Neural crest cell (in vitro differentiated cells): Measurements from ENCODE around the gene HOXA10. TPM values are rescaled to one million over a fixed set of nuclear protein-coding genes. Genes with fewer than 3 reads are reported as not detected.

Experiments
- DNase-seq: peaks from one replicate; pipeline ENCODE4 v3.0.0; 2021; ENCODE audit warnings: low read depth, mixed read lengths, low spot score
- H3K27ac Mint-ChIP-seq: one replicate; pipeline ENCODE4 v1.8.0; 2021; ENCODE audit warnings: mild to moderate bottlenecking, mixed read lengths; ENCODE audit not compliant: unreplicated experiment
- H3K27me3 Mint-ChIP-seq: 2 replicates; pipeline ENCODE4 v1.8.0; 2021; ENCODE audit warnings: low read depth, mild to moderate bottlenecking, mixed read lengths
- H3K36me3 Mint-ChIP-seq: 2 replicates; pipeline ENCODE4 v1.8.0; 2021; ENCODE audit warnings: low read depth, mild to moderate bottlenecking, mixed read lengths
- H3K4me1 Mint-ChIP-seq: 2 replicates; pipeline ENCODE4 v1.8.0; 2021; ENCODE audit warnings: mixed read lengths
- H3K4me3 Mint-ChIP-seq: one replicate; pipeline ENCODE4 v1.8.0; 2021; ENCODE audit warnings: mild to moderate bottlenecking, mixed read lengths
- H3K9me3 Mint-ChIP-seq: 2 replicates; pipeline ENCODE4 v1.8.0; 2021; ENCODE audit warnings: mixed read lengths
- total RNA-seq: library from RNA; stranded (reverse); gene quantifications from 2 replicates; pipeline ENCODE4 v1.2.1, GENCODE V29; 2021
- TF ChIP-seq, protein P1 (sequence below): fragments of 200-600 bp; sonication (generic); conservative IDR thresholded peaks from 2 replicates; pipeline ENCODE4 v1.5.0; 2021; ENCODE audit warnings: antibody characterized with exemption, mild to moderate bottlenecking

The HOXA10 gene
- total RNA-seq, 1 donor from 2014 or later = 0.35 TPM

- TF ChIP-seq, protein P1, sequence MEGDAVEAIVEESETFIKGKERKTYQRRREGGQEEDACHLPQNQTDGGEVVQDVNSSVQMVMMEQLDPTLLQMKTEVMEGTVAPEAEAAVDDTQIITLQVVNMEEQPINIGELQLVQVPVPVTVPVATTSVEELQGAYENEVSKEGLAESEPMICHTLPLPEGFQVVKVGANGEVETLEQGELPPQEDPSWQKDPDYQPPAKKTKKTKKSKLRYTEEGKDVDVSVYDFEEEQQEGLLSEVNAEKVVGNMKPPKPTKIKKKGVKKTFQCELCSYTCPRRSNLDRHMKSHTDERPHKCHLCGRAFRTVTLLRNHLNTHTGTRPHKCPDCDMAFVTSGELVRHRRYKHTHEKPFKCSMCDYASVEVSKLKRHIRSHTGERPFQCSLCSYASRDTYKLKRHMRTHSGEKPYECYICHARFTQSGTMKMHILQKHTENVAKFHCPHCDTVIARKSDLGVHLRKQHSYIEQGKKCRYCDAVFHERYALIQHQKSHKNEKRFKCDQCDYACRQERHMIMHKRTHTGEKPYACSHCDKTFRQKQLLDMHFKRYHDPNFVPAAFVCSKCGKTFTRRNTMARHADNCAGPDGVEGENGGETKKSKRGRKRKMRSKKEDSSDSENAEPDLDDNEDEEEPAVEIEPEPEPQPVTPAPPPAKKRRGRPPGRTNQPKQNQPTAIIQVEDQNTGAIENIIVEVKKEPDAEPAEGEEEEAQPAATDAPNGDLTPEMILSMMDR = no peak
- no peaks in the 10 kb centered on the region for H3K9me3 Mint-ChIP-seq
- peak overlapping the region; percentile 17 for H3K4me3 Mint-ChIP-seq
- H3K36me3 Mint-ChIP-seq = peaks cover 3% of the 10 kb centered on the region
- no peak overlapping the region for H3K27ac Mint-ChIP-seq
- peaks cover 94% of the 10 kb centered on the region for H3K27me3 Mint-ChIP-seq
- no peaks in the 10 kb centered on the region for H3K4me1 Mint-ChIP-seq
- no peak for DNase-seq
These were observed 3.1 kb upstream of the HOXA10 start for GRCh38 chr7:27176962-27177794.

- peaks cover 6% of the 10 kb centered on the region for H3K4me1 Mint-ChIP-seq
- no peak for DNase-seq
- peaks cover 94% of the 10 kb centered on the region for H3K27me3 Mint-ChIP-seq
- TF ChIP-seq, protein P1 = no peak
- peaks cover 5% of the 10 kb centered on the region for H3K36me3 Mint-ChIP-seq
- no peaks in the 10 kb centered on the region for H3K9me3 Mint-ChIP-seq
- H3K27ac Mint-ChIP-seq = no peak overlapping the region
- H3K4me3 Mint-ChIP-seq = no peak overlapping the region
These were observed 2.4 kb upstream of the HOXA10 start for GRCh38 chr7:27176524-27176845.

DNA sequence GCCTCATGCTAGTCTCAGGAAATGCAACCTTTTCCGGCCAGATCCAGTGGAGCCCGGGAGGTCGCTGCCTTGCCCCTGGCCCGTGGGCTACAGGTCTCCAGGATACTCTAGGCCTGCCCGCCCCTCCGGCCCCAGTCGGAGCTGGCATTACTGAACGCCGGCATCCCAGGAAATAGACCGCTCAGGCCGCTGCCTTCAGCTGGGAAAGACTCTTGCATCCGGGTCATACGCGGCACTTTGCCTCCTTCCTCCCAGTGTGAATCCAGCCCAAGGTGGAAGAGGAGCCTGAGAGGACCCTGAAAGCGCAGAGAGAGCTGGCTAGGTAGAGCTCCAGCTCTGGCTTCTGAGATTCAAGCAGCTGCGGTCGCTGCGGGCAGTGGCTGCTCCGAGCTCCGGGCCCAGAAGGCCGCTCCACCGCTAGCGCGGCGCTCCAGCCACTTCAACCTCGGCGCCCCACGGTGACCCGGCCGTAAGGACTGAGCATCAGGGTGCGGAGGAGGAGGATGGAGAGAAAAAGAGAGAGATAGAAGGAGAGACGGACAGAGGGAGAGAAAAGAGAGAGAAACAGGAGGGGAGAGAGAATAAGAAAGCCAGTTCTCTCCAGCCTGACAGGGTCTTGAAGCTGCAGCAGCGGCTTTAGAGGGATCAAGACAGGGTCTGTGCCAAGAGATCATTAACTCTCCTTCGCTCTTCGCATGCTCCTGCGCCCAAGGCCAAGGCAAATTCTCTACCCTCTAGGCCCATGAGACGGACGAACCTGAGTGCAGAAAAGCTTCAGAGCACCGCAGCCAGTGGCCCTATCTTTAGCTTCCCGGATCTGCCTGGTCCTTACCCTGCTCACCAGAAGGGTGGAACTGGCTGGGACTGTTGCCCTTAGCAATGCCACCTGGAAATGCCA lies 1.8 kb upstream of the HOXA10 start:
- H3K4me1 Mint-ChIP-seq = peaks cover 8% of the 10 kb centered on the region
- no peak overlapping the region for H3K4me3 Mint-ChIP-seq
- no peaks in the 10 kb centered on the region for H3K9me3 Mint-ChIP-seq
- peaks cover 5% of the 10 kb centered on the region for H3K36me3 Mint-ChIP-seq
- H3K27me3 Mint-ChIP-seq = peaks cover 94% of the 10 kb centered on the region
- TF ChIP-seq, protein P1 = no peak
- DNase-seq = no peak
- no peak overlapping the region for H3K27ac Mint-ChIP-seq

GRCh38 chr7:27174874-27175625 lies 930 bp upstream of the HOXA10 start:
- no peaks in the 10 kb centered on the region for H3K9me3 Mint-ChIP-seq
- H3K27me3 Mint-ChIP-seq = peaks cover 94% of the 10 kb centered on the region
- DNase-seq = no peak
- peak overlapping the region; percentile 72 for H3K4me3 Mint-ChIP-seq
- TF ChIP-seq, protein P1 = no peak
- no peak overlapping the region for H3K27ac Mint-ChIP-seq
- H3K36me3 Mint-ChIP-seq = peaks cover 5% of the 10 kb centered on the region
- peaks cover 8% of the 10 kb centered on the region for H3K4me1 Mint-ChIP-seq

GRCh38 chr7:27173511-27173955 lies 587 bp downstream of the HOXA10 start:
- Mint-ChIP-seq H3K27me3 (peaks cover 93% of the 10 kb centered on the region), H3K27ac (no peak overlapping the region), H3K36me3 (peaks cover 5% of the 10 kb centered on the region), H3K4me3 (no peak overlapping the region), H3K4me1 (peaks cover 11% of the 10 kb centered on the region), H3K9me3 (no peaks in the 10 kb centered on the region)
- TF ChIP-seq, protein P1 = no peak
- DNase-seq = no peak
